H9 (cell line): ENCODE data around the gene ATG9B. TPM values are rescaled to one million over a fixed set of nuclear protein-coding genes. Genes with fewer than 3 reads are reported as not detected.

Experiments used
- DNase-seq: peaks from one replicate; pipeline ENCODE4 v3.0.0-alpha.2; 2017
- H2AFZ ChIP-seq: one replicate; pipeline ENCODE4 v1.6.1; 2013; ENCODE audit warnings: mild to moderate bottlenecking, low read length, control low read depth, moderate library complexity
- H2AK5ac ChIP-seq: 2 replicates; pipeline ENCODE4 v1.6.1; 2013; ENCODE audit warnings: low read length, control low read depth, mixed read lengths; ENCODE audit not compliant: insufficient read length
- H2BK120ac ChIP-seq: one replicate; pipeline ENCODE4 v1.6.1; 2013; ENCODE audit warnings: low read depth, mild to moderate bottlenecking, low read length, control low read depth, inconsistent platforms; ENCODE audit not compliant: poor library complexity, severe bottlenecking
- H2BK12ac ChIP-seq: 2 replicates; pipeline ENCODE4 v1.6.1; 2013; ENCODE audit warnings: low read length, control low read depth, mixed read lengths, low read depth; ENCODE audit not compliant: insufficient read length
- H2BK15ac ChIP-seq: 2 replicates; pipeline ENCODE4 v1.6.1; 2013; ENCODE audit warnings: low read depth, low read length, control low read depth
- H2BK20ac ChIP-seq: one replicate; pipeline ENCODE4 v1.6.1; 2013; ENCODE audit warnings: low read depth, mild to moderate bottlenecking, low read length, control low read depth, inconsistent platforms; ENCODE audit not compliant: poor library complexity, severe bottlenecking
- H2BK5ac ChIP-seq: 2 replicates; pipeline ENCODE4 v1.6.1; 2013; ENCODE audit warnings: low read length, control low read depth, mixed read lengths; ENCODE audit not compliant: insufficient read length
- H3K14ac ChIP-seq: 2 replicates; pipeline ENCODE4 v1.6.1; 2013; ENCODE audit warnings: low read length, control low read depth; ENCODE audit not compliant: insufficient read depth
- H3K18ac ChIP-seq: 2 replicates; pipeline ENCODE4 v1.6.1; 2013; ENCODE audit warnings: low read depth, mild to moderate bottlenecking, mixed read lengths, low read length, control low read depth; ENCODE audit not compliant: insufficient read length
- H3K23ac ChIP-seq: 2 replicates; pipeline ENCODE4 v1.6.1; 2013; ENCODE audit warnings: low read length, control low read depth, mixed read lengths, low read depth; ENCODE audit not compliant: insufficient read length
- H3K23me2 ChIP-seq: 2 replicates; pipeline ENCODE4 v1.6.1; 2013; ENCODE audit warnings: low read depth, mild to moderate bottlenecking, mixed read lengths, low read length, control low read depth; ENCODE audit not compliant: insufficient read length, poor library complexity, severe bottlenecking
- H3K27ac ChIP-seq: 2 replicates; pipeline ENCODE4 v1.5.1; 2013; ENCODE audit warnings: low read length, control low read depth, mixed read lengths, low read depth; ENCODE audit not compliant: insufficient read length
- H3K27me3 ChIP-seq: 2 replicates; pipeline ENCODE4 v1.6.1; 2013; ENCODE audit warnings: low read length, control low read depth, inconsistent platforms; ENCODE audit not compliant: insufficient read depth
- H3K4ac ChIP-seq: 2 replicates; pipeline ENCODE4 v1.6.1; 2013; ENCODE audit warnings: low read depth, mild to moderate bottlenecking, control low read depth, inconsistent platforms, low read length, moderate library complexity
- H3K4me1 ChIP-seq: 2 replicates; pipeline ENCODE4 v1.6.1; 2013; ENCODE audit warnings: low read length, control low read depth, inconsistent platforms; ENCODE audit not compliant: insufficient read depth
- H3K4me2 ChIP-seq: 2 replicates; pipeline ENCODE4 v1.6.1; 2013; ENCODE audit warnings: low read length, control low read depth, mixed read lengths; ENCODE audit not compliant: insufficient read length, insufficient read depth
- H3K56ac ChIP-seq: 2 replicates; pipeline ENCODE4 v1.6.1; 2013; ENCODE audit warnings: low read depth, mild to moderate bottlenecking, mixed read lengths, low read length, control low read depth; ENCODE audit not compliant: insufficient read length
- H3K79me1 ChIP-seq: 2 replicates; pipeline ENCODE4 v1.6.1; 2013; ENCODE audit warnings: low read depth, mild to moderate bottlenecking, moderate library complexity, low read length, control low read depth, inconsistent platforms; ENCODE audit not compliant: insufficient read depth, poor library complexity, severe bottlenecking
- H3K79me2 ChIP-seq: 2 replicates; pipeline ENCODE4 v1.6.1; 2013; ENCODE audit warnings: low read length, control low read depth, inconsistent platforms; ENCODE audit not compliant: insufficient read depth
- H3K9ac ChIP-seq: 2 replicates; pipeline ENCODE4 v1.6.1; 2013; ENCODE audit warnings: low read length, control low read depth, mixed read lengths; ENCODE audit not compliant: insufficient read length; ENCODE audit errors: extremely low read depth
- H3K9me3 ChIP-seq: one replicate; pipeline ENCODE4 v1.6.1; 2013; ENCODE audit warnings: low read depth, low read length, inconsistent platforms; ENCODE audit not compliant: control insufficient read depth
- H3T11ph ChIP-seq: one replicate; pipeline ENCODE4 v1.6.1; 2013; ENCODE audit warnings: mild to moderate bottlenecking, low read length, control low read depth, inconsistent platforms
- H4K20me1 ChIP-seq: one replicate; pipeline ENCODE4 v1.6.1; 2013; ENCODE audit not compliant: control insufficient read depth, insufficient read length, insufficient read depth
- H4K5ac ChIP-seq: 2 replicates; pipeline ENCODE4 v1.6.1; 2013; ENCODE audit warnings: low read depth, mild to moderate bottlenecking, mixed read lengths, low read length, control low read depth; ENCODE audit not compliant: insufficient read length
- H4K8ac ChIP-seq: replicated peaks from 2 replicates; pipeline ENCODE4 v1.6.1; 2013; ENCODE audit warnings: low read length, control low read depth, mixed read lengths, low read depth; ENCODE audit not compliant: insufficient read length
- H4K91ac ChIP-seq: 2 replicates; pipeline ENCODE4 v1.6.1; 2013; ENCODE audit warnings: low read depth, mild to moderate bottlenecking, moderate library complexity, mixed read lengths, low read length, control low read depth; ENCODE audit not compliant: insufficient read length
- H3K27ac Mint-ChIP-seq, 3 experiments: 2 replicates in 2 of 3; 3 replicates in 1 of 3; pipeline ENCODE4 v1.8.0; 2020 to 2021; ENCODE audit warnings: mixed read lengths in 3 of 3, mild to moderate bottlenecking in 1 of 3, moderate library complexity in 1 of 3
- H3K27me3 Mint-ChIP-seq: 2 replicates; pipeline ENCODE4 v1.8.0; 2021; ENCODE audit warnings: low read depth, mild to moderate bottlenecking, moderate library complexity, mixed read lengths
- H3K36me3 Mint-ChIP-seq, 3 experiments: 2 replicates in 2 of 3; 3 replicates in 1 of 3; pipeline ENCODE4 v1.8.0; 2020 to 2021; ENCODE audit warnings: low read depth in 3 of 3, mixed read lengths in 3 of 3; ENCODE audit not compliant: insufficient read depth in 1 of 3
- H3K4me1 Mint-ChIP-seq, 2 experiments: 2 replicates each; pipeline ENCODE4 v1.8.0; 2020; ENCODE audit warnings: mixed read lengths in 2 of 2
- H3K4me3 Mint-ChIP-seq, 2 experiments: 2 replicates in 1 of 2; 3 replicates in 1 of 2; pipeline ENCODE4 v1.8.0; 2020 to 2021; ENCODE audit warnings: mild to moderate bottlenecking in 2 of 2, mixed read lengths in 2 of 2, moderate library complexity in 1 of 2
- H3K9me3 Mint-ChIP-seq, 2 experiments: 2 replicates in 1 of 2; 3 replicates in 1 of 2; pipeline ENCODE4 v1.8.0; 2020; ENCODE audit warnings: mild to moderate bottlenecking in 2 of 2, mixed read lengths in 2 of 2, moderate library complexity in 1 of 2
- WGBS: extraction: QIAGEN DNeasy Blood & Tissue Kit; methylation state at CpG from one replicate; pipeline ENCODE4 v1.1.7; 2013; ENCODE audit warnings: missing lambda C conversion rate, low lambda C conversion rate, mixed read lengths; ENCODE audit not compliant: insufficient read length; ENCODE audit errors: extremely low coverage; 5-methylcytosine and 5-hydroxymethylcytosine counted together
- total RNA-seq: library from RNA; stranded (reverse); gene quantifications from 2 replicates; pipeline ENCODE4 v1.2.1, GENCODE V29; 2021
- TF ChIP-seq, protein P1 (sequence below): fragments of 200-600 bp; sonication (generic); conservative IDR thresholded peaks from 3 replicates; pipeline ENCODE4 v1.8.0; 2021; ENCODE audit warnings: antibody characterized with exemption, mild to moderate bottlenecking

The ATG9B gene
- total RNA-seq, 1 experiment from 2014 or later = 1.5 TPM

- peaks cover 12% of the 10 kb centered on the region for H3K23me2 ChIP-seq
- H2BK5ac ChIP-seq = no peak overlapping the region
- H3K18ac ChIP-seq = no peak overlapping the region
- no peak overlapping the region for H2BK15ac ChIP-seq
- H3K9me3 ChIP-seq = no peaks in the 10 kb centered on the region
- no peak overlapping the region for H2BK12ac ChIP-seq
- no peak overlapping the region for H2BK20ac ChIP-seq
- H4K91ac ChIP-seq = no peak overlapping the region
- H4K5ac ChIP-seq = no peak overlapping the region
- Mint-ChIP-seq H3K4me3 (no peak overlapping the region), H3K4me1 (peaks cover 22 to 24% of the 10 kb centered on the region in 2 experiments), H3K9me3 (no peaks in the 10 kb centered on the region; a peak in 2 of 5 replicates), H3K27me3 (no peaks in the 10 kb centered on the region), H3K36me3 (peaks cover 36 to 62% (median 57%) of the 10 kb centered on the region in 3 experiments; a peak in 6 of 7 replicates), H3K27ac (no peak overlapping the region)
- no peaks in the 10 kb centered on the region for H3K27me3 ChIP-seq
- WGBS = no CpG with 5 or more reads among the region's 39 CpGs
- no peak overlapping the region for H3T11ph ChIP-seq
- no peak overlapping the region for H3K9ac ChIP-seq
- no peak overlapping the region for H2AK5ac ChIP-seq
- no peak overlapping the region for H4K8ac ChIP-seq
- TF ChIP-seq, protein P1, sequence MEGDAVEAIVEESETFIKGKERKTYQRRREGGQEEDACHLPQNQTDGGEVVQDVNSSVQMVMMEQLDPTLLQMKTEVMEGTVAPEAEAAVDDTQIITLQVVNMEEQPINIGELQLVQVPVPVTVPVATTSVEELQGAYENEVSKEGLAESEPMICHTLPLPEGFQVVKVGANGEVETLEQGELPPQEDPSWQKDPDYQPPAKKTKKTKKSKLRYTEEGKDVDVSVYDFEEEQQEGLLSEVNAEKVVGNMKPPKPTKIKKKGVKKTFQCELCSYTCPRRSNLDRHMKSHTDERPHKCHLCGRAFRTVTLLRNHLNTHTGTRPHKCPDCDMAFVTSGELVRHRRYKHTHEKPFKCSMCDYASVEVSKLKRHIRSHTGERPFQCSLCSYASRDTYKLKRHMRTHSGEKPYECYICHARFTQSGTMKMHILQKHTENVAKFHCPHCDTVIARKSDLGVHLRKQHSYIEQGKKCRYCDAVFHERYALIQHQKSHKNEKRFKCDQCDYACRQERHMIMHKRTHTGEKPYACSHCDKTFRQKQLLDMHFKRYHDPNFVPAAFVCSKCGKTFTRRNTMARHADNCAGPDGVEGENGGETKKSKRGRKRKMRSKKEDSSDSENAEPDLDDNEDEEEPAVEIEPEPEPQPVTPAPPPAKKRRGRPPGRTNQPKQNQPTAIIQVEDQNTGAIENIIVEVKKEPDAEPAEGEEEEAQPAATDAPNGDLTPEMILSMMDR = no peak
- no peak overlapping the region for H3K56ac ChIP-seq
- H3K14ac ChIP-seq = no peak overlapping the region
- H2AFZ ChIP-seq = no peak overlapping the region
- H2BK120ac ChIP-seq = no peak overlapping the region
- no peak for DNase-seq
- H3K4me2 ChIP-seq = no peak overlapping the region
- no peaks in the 10 kb centered on the region for H3K79me1 ChIP-seq
- no peaks in the 10 kb centered on the region for H4K20me1 ChIP-seq
- H3K23ac ChIP-seq = no peak overlapping the region
- H3K4ac ChIP-seq = no peak overlapping the region
- H3K27ac ChIP-seq = no peak overlapping the region
- H3K4me1 ChIP-seq = no peaks in the 10 kb centered on the region; the same call in 1 of the 2 replicates
- H3K79me2 ChIP-seq = no peaks in the 10 kb centered on the region
Observed at GRCh38 chr7:151066273-151066974, 42.1 kb upstream of the ATG9B start.
